Left lung (tissue), 10 donors: ENCODE data around the gene CTSH. TPM values are rescaled to one million over a fixed set of nuclear protein-coding genes. Genes with fewer than 3 reads are reported as not detected.
A peak's percentile ranks its signal among the peaks of the same experiment; 100 is the strongest.

Source experiments
- ATAC-seq: fragments of 200-7000 bp; cut with Tn5 transposase; one replicate; pipeline ENCODE4 v1.9.1; 2020; ENCODE audit warnings: moderate library complexity
- DNase-seq, 4 donors: peaks; one replicate each; pipeline ENCODE4 v3.0.0-alpha.2; 2013 to 2020
- H3K27ac ChIP-seq, 2 donors: fragments of 200-600 bp; sonication (generic) in 1 of 2; one replicate each; pipeline versions ENCODE4 v1.5.0 to v1.8.0; 2020 to 2021
- H3K27me3 ChIP-seq, 2 donors: fragments of 200-600 bp; sonication (generic) in 1 of 2; one replicate each; pipeline versions ENCODE4 v1.5.0 to v1.8.0; 2020 to 2021
- H3K36me3 ChIP-seq, 2 donors: fragments of 200-600 bp; sonication (generic) in 1 of 2; one replicate each; pipeline versions ENCODE4 v1.5.0 to v1.8.0; 2020 to 2021
- H3K4me1 ChIP-seq, 2 donors: fragments of 200-600 bp; one replicate each; pipeline ENCODE4 v1.8.0; 2021
- H3K4me3 ChIP-seq, 2 donors: fragments of 200-600 bp; sonication (generic) in 1 of 2; one replicate each; pipeline versions ENCODE4 v1.5.0 to v1.8.0; 2020 to 2021; ENCODE audit warnings: mild to moderate bottlenecking in 1 of 2
- H3K9me3 ChIP-seq, 2 donors: fragments of 200-600 bp; sonication (generic) in 1 of 2; one replicate each; pipeline versions ENCODE4 v1.5.0 to v1.8.0; 2020 to 2021
- intact Hi-C, 2 donors: fragments of 100-400 bp; cut with DNase I; formaldehyde crosslinking; loops; one replicate each; pipeline versions ENCODE4 v1.11.2 to v1.14.2; 2022
- polyA plus RNA-seq, 6 donors: library from polyadenylated mRNA; unstranded; fragments of 120-200 nt; gene quantifications; one replicate each; pipeline ENCODE4 v1.2.1, GENCODE V29; 2013; ENCODE audit not compliant: insufficient read length in 6 of 6
- total RNA-seq, 2 donors: library from RNA; stranded (reverse); fragmentation: NEBNext Ultra II Directional; extraction: Animal tissue kit (Norgen Biotek cat#: 25700); gene quantifications; one replicate each; pipeline ENCODE4 v1.2.1, GENCODE V29; 2021
- TF ChIP-seq, protein P1 (sequence below), 2 donors: fragments of 200-600 bp; sonication (generic) in 1 of 2; IDR thresholded peaks; one replicate each; pipeline versions ENCODE4 v1.5.0 to v1.8.0; 2021; ENCODE audit warnings: antibody characterized with exemption in 2 of 2
- donor health status: DM: no; HTN: yes; CAD: no.
- donor health status: DM: no; HTN: no; CAD: no.

The CTSH gene
- total and polyA plus RNA-seq, 8 donors = 97.5 to 1,298 (median 234) TPM

DNA sequence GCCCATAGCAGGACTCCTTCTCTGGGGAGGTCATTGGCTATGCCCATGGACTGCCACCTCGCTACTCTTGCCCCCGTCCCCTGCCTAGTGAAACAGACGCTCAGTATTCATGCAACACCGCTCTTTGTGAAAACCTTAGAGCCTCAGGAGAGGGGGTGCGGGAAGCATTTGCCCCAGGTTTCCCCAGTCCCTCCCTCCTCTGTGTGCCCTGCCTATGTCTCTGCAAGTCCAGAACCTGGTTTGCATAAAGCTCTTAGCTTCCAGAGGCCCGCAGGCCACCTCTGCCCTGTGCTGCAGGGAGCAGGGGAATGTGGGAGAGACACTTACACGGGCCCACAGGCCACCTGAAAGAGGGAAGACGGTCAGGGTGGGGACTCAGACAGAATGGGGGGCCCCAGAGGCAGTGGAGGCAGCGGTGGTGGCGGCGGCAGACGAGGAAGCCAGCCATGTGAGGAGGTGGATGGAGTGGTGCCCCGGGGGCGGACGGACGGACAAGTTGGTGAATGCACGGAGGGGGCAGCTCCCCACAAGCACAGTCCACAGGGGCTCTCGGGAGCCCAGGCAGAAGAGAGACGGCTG, 33.8 kb upstream of the CTSH start:
- intact Hi-C loops = no loop called here
- no peak overlapping the region for H3K27ac ChIP-seq

DNA sequence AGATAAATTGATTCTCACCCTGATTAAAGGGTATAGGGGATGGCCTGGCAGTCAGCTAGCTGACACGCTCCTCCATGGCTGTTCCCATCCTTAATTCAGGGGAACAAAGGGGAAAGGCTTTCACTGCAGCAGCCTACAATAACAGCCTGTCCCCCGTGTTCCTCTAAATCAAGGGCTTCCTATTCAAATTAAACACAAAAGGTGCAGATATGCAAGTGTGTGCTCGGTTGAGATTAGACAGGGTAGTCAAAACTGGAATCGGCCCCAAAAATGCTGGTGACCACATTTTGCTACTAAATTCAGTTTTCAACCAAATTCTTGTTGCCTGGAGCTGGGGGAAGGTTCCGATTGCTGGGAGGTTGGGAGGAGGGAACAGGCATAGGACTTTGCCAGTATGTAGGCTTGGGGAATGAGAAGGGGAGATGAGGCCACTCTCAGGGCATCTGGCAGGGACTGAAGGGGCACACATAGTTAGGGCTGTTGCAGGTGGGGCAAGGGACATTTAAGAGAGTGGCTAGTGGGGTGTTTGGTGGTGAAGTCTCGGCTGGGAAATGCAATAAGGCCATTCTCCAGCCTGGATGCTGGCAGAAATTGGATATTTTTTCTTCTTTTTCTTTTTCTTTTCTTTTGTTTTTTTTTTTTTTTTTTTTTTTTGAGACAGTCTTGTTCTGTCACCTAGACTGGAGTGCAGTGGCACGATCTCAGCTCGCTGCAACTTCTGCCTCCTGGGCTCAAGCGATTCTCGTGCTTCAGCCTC, 32.9 kb upstream of the CTSH start:
- Histone ChIP-seq H3K36me3 (no peaks in the 10 kb centered on the region), H3K4me3 (no peak overlapping the region), H3K9me3 (no peaks in the 10 kb centered on the region), H3K27me3 (no peaks in the 10 kb centered on the region), H3K4me1 (peaks cover 0 to 21% of the 10 kb centered on the region in 2 donors), H3K27ac (no peak overlapping the region)
- no peak for DNase-seq
- intact Hi-C loops = no loop called here
- ATAC-seq = no peak
- TF ChIP-seq, protein P1, sequence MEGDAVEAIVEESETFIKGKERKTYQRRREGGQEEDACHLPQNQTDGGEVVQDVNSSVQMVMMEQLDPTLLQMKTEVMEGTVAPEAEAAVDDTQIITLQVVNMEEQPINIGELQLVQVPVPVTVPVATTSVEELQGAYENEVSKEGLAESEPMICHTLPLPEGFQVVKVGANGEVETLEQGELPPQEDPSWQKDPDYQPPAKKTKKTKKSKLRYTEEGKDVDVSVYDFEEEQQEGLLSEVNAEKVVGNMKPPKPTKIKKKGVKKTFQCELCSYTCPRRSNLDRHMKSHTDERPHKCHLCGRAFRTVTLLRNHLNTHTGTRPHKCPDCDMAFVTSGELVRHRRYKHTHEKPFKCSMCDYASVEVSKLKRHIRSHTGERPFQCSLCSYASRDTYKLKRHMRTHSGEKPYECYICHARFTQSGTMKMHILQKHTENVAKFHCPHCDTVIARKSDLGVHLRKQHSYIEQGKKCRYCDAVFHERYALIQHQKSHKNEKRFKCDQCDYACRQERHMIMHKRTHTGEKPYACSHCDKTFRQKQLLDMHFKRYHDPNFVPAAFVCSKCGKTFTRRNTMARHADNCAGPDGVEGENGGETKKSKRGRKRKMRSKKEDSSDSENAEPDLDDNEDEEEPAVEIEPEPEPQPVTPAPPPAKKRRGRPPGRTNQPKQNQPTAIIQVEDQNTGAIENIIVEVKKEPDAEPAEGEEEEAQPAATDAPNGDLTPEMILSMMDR (IDR thresholded peaks at IDR 0.05) = no peak

More for the DNA sequence above, 33.8 kb upstream of the CTSH start:
- H3K36me3 ChIP-seq = no peaks in the 10 kb centered on the region
- H3K9me3 ChIP-seq = no peaks in the 10 kb centered on the region
- DNase-seq (peak in 1 of 4 donors; percentile 66), ATAC-seq (no peak)
- TF ChIP-seq, protein P1 (IDR thresholded peaks at IDR 0.05) = no peak
- H3K4me3 ChIP-seq = no peak overlapping the region
- H3K27me3 ChIP-seq = no peaks in the 10 kb centered on the region
- H3K4me1 ChIP-seq = peaks cover 0 to 24% of the 10 kb centered on the region in 2 donors

DNA sequence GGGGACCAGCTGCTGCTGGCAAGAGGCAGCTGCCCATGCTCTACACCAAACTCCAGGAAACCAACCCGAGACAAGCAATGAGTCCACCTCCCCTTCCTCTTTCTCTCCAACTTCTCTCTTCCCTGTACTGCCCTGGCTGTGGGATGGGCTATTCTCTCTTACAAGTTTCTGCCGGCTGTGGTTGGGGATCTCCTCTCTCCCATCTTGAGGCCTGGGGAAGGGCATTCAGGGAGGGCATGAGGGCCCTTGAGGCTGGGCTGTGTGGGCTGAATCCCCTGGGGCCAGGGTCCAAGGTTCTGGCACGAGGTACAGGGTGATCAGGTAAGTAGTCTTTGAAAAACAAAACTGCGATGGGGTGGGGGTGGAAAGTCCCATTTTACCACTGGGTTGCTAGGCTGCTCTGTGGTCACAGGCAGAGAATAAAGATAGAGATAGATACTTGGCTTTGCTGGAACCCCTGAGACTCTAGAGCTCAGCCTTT, 32.3 kb upstream of the CTSH start:
- no peaks in the 10 kb centered on the region for H3K36me3 ChIP-seq
- intact Hi-C loops = no loop called here

DNA sequence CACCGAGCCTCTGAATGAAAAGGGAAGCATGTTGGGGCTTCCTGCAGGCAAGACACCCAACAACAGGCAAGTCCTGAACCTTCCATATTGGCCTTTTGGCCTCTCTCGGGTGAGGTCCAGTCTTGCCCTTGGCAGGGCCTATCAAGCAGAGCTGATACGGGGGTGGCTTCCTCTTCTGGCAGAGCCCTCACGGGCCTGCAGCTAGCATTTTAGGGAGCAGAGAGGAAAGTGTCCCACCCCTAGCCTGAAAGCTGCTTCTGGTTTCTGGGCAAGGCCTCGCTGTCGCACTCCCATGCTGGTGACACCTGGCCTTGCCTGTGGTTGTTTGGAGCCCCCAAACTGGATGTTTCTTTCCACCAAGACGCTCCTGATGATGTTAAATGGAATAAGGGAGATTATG, 31.8 kb upstream of the CTSH start:
- H3K4me1 ChIP-seq = peaks cover 0 to 21% of the 10 kb centered on the region in 2 donors
- peak in 1 of 4 donors; percentile 10 for DNase-seq
- no peaks in the 10 kb centered on the region for H3K36me3 ChIP-seq
- H3K9me3 ChIP-seq = no peaks in the 10 kb centered on the region
- H3K4me3 ChIP-seq = no peak overlapping the region
- intact Hi-C loops = no loop called here
- no peaks in the 10 kb centered on the region for H3K27me3 ChIP-seq
- TF ChIP-seq, protein P1 (IDR thresholded peaks at IDR 0.05) = no peak
- ATAC-seq = peak; percentile 11
- H3K27ac ChIP-seq = peak overlapping the region; percentile 8 to 39

More for the DNA sequence above, 32.3 kb upstream of the CTSH start:
- DNase-seq = no peak
- Histone ChIP-seq H3K4me3 (no peak overlapping the region), H3K9me3 (no peaks in the 10 kb centered on the region), H3K27me3 (no peaks in the 10 kb centered on the region), H3K4me1 (peaks cover 0 to 21% of the 10 kb centered on the region in 2 donors), H3K27ac (peak overlapping the region; percentile 8 to 39)
- ATAC-seq = peak; percentile 42
- TF ChIP-seq, protein P1 (IDR thresholded peaks at IDR 0.05) = no peak

DNA sequence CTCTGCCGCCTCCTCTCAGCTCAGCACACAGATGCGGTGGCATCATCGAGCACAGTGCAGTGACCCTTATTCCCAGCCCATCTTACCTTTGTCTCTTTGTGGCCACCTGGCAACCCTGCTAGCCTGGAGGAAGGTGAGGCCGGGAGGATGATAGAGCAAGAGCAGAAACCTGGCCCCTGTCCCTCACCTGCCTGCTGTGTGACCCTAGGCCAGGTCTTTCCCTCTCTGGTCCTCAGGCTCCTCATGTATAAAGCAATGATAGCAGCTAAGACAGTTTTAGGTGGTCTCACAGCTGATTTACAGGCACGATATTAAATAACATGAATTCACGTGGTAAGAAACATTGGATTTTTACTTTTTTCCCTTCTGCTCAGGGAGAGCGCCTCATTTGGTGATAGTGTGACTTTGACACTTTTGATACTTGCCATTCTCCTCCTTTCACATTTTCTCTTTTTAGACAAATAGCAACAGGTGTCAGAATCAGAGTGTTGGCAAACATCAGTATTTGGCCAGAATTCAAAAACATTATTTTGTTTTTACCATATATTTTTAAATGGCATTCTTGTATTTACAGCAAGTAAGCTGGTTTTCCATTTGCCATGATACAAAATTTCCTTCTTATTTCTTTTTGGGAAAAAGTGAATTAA, 29.5 kb upstream of the CTSH start:
- ATAC-seq = no peak
- Histone ChIP-seq H3K9me3 (no peaks in the 10 kb centered on the region), H3K4me1 (peaks cover 0 to 15% of the 10 kb centered on the region in 2 donors), H3K36me3 (no peaks in the 10 kb centered on the region), H3K27ac (no peak overlapping the region), H3K27me3 (no peaks in the 10 kb centered on the region), H3K4me3 (no peak overlapping the region)
- DNase-seq = peak in 1 of 4 donors; percentile 58
- TF ChIP-seq, protein P1 (IDR thresholded peaks at IDR 0.05) = no peak
- intact Hi-C loops = no loop called here
